Measurements from ENCODE around the gene LBX2.
"Not testable (repeated sequence)": the region's sequence is repeated elsewhere in the genome, so short reads cannot be mapped to it uniquely, and the experiment has no call there.

Gene LBX2

GRCh38 chr2:74462054-74462785 is 37.2 kb downstream of the LBX2 start:
- no peak for ATAC-seq
- no peak for TF ChIP-seq RARB (CRISPR knock-in tag; IDR thresholded peaks at IDR 0.05)
- TF ChIP-seq ESRRG (CRISPR knock-in tag; IDR thresholded peaks at IDR 0.05): no peak
- TF ChIP-seq GLIS3 (CRISPR knock-in tag; IDR thresholded peaks at IDR 0.05): no peak
- no peak for TF ChIP-seq ZNF70 (CRISPR knock-in tag; IDR thresholded peaks at IDR 0.05)
- TF ChIP-seq CSDC2 (CRISPR knock-in tag; IDR thresholded peaks at IDR 0.05): no peak
- TF ChIP-seq BACH2 (CRISPR knock-in tag; IDR thresholded peaks at IDR 0.05; ENCODE audit: borderline replicate concordance): no peak
- TF ChIP-seq CREB5 (CRISPR knock-in tag; IDR thresholded peaks at IDR 0.05; ENCODE audit: low read depth): no peak
- TF ChIP-seq TOX (CRISPR knock-in tag; IDR thresholded peaks at IDR 0.05; ENCODE audit: borderline replicate concordance): no peak
- TF ChIP-seq ZNF565 (CRISPR knock-in tag; conservative IDR thresholded peaks at IDR 0.05; ENCODE audit: low read depth): no peak
- TF ChIP-seq ZNF8 (CRISPR knock-in tag; IDR thresholded peaks at IDR 0.05): no peak
- TF ChIP-seq CSRNP3 (CRISPR knock-in tag; IDR thresholded peaks at IDR 0.05): no peak
- no peak for TF ChIP-seq ISL1 (CRISPR knock-in tag; IDR thresholded peaks at IDR 0.05)
- no peak for TF ChIP-seq OSR1 (CRISPR knock-in tag; IDR thresholded peaks at IDR 0.05)
- no peak for TF ChIP-seq POU6F1 (CRISPR knock-in tag; IDR thresholded peaks at IDR 0.05; ENCODE audit: borderline replicate concordance, low read depth)
- no peak for TF ChIP-seq TCF4 (CRISPR knock-in tag; IDR thresholded peaks at IDR 0.05; ENCODE audit: borderline replicate concordance)
- no peak for TF ChIP-seq TSHZ2 (CRISPR knock-in tag; IDR thresholded peaks at IDR 0.05)
- TF ChIP-seq PPARA (CRISPR knock-in tag; IDR thresholded peaks at IDR 0.05; ENCODE audit: borderline replicate concordance): no peak
- TF ChIP-seq ZFP3 (CRISPR knock-in tag; IDR thresholded peaks at IDR 0.05): no peak

- no peak for ATAC-seq
- TF ChIP-seq ZFP30 (CRISPR knock-in tag; IDR thresholded peaks at IDR 0.05) (no peak), ZFP3 (CRISPR knock-in tag; IDR thresholded peaks at IDR 0.05) (no peak), ZNF70 (CRISPR knock-in tag; IDR thresholded peaks at IDR 0.05) (no peak), TCF4 (CRISPR knock-in tag; IDR thresholded peaks at IDR 0.05; ENCODE audit: borderline replicate concordance) (no peak)
These were observed 38.0 kb downstream of the LBX2 start for GRCh38 chr2:74461187-74462053.

GRCh38 chr2:74460187-74460586 is 39.2 kb downstream of the LBX2 start:
- not testable (repeated sequence) for ATAC-seq

GRCh38 chr2:74459503-74460118 is 39.8 kb downstream of the LBX2 start:
- ATAC-seq: not testable (repeated sequence)
